ENCODE measurements around the gene IL17A.

GRCh38 chr6:52186480-52186879 is 305 bp downstream of the IL17A start:
- TF ChIP-seq CTCF (IDR thresholded peaks at IDR 0.05) (no peak), POLR2A (IDR thresholded peaks at IDR 0.05) (no peak)
